GM19240 (cell line): ENCODE measurements around the gene TINCR.
"Not testable (repeated sequence)": the region's sequence is repeated elsewhere in the genome, so short reads cannot be mapped to it uniquely, and the experiment has no call there.

Experiments used
- DNase-seq: peaks from one replicate; pipeline ENCODE4 v3.0.0; 2011; ENCODE audit warnings: low spot score; ENCODE audit not compliant: insufficient read length

TINCR gene

DNA sequence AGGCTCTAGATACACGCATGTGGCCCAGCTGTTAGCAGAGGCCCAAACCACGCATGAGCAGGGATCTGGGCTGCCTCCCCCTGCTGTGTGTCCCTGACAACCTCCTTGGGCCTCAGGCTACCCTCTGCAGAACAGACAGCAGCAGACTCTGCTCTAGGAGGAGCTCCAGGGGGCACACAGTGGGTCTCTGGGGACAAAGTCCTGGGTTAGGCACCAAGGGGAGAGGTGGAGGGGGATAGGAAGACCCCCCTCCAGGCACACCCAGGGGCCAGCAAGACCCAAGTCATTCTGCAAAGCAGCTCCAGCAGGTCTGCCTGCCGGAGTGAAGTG is 8.0 kb downstream of the TINCR start:
- no peak for DNase-seq

DNA sequence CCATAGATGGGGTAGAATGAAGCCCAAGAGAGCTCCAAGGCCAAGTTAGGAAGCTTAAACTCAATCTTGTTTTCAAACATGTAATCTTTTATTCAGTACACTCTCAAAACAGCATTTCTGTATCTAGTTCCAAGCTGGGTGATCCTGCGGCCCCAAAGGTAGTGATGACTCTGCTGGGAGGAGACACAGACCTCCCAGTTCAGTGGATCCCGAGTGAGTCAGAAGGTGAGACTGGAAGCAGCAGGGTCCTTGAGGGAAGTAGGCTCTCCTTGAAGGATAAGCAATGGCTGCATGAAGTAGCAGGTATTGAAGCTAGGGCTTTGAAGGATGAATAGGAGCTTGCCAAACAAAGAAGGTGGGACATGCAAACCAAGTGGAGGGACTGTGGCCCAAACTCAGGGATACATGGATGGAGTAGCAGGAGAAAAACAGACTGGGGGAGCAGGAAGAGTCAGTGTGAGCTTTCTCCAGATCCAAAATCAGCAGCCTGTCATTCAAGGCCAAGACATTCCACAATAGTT is 9.6 kb downstream of the TINCR start:
- no peak for DNase-seq

DNA sequence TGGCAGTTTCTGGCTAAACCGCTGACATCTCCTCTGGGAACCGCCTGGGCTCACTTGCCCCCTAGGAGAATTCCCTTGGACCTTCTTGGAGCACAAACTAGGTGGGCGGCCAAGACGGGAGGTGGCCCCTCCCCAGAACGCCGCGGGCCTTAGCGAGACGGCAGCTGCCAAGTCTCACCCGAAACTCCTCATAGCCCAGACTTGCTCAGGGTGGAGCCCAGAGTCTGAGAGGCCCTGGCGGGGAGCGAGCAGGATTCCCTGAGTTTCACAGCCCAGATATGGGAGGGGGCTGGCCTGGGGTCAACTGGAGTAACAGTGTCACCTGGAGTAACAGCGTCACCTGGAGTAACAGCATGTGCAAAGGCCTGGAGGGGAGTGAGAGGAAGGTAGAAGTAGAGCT is 10.1 kb downstream of the TINCR start:
- DNase-seq = no peak

DNA sequence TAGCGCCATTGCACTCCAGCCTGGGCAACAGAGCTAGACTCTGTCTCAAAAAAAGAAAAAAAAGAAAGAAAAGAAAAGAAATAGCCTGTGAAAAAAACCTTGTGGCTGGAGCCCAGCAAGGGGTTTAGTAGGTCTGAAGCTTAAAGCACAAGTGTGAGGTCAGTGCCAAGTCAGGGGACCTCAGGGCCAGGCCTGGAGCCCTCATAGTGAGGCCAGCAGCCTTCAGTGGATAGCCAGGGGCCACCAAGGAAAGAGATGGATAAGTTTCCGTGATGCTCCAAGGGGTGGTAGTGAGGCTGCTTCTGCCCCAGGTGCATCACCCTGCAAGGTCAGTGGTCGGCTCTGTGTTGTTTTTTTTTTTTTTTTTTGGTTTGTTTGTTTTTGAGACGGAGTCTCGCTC is 12.9 kb downstream of the TINCR start:
- no peak for DNase-seq

DNA sequence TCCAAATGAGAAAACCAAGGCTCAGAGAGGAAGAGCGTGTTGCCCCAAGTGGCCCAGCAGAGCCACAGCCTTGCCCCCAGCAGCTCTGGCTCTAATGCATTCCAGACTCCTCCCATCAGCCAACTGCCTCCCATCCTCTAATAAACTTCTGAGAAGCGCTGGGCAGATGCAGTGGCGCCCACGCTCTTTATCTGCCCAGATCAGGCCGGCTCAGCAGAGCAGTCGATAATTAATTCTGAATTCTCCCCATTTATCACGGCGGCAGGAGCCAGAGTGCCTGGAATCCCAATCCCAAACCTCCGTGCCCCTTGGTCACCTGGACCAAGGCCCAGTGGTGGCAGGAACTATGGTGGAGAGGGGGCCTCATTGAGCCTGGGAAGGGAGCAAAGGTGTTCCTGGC is 13.9 kb downstream of the TINCR start:
- DNase-seq = no peak

DNA sequence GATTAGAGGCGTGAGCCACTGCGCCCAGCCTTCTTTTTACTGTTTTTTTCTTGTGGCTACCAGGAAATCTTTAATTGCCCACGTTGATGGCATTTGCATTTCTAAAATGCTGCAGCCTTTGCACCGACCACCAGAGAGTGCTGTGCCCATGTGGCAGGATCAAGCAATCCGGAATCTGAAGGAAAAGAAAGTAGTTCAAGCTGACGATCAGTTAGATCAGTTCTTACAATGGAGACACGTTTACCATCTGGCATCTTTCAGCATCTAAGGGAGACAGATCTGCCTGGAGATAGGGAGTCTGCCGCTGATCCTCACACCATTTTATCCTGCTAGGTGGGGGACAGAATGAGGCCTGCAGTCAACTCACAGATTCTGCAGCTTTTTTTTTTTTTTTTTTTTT is 19.9 kb downstream of the TINCR start:
- no peak for DNase-seq

DNA sequence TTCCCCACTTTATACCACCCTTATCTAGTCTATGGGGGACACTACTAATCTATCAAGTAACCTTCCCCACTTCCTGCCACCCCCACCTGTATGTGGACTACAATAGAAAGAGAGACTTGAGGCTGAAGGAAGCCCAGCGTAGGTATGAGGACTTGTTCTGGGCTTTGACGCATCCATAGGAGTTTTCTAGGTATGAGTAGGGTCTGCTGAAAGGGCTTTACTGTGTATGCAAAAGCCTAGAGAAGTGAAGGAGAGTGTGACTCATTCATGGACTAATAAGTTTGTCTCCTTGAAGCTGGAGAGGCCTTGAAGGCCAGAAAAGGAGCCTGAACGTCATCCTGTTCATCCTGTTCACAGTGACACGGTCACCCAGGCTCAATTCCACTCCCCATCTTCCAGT is 21.8 kb downstream of the TINCR start:
- DNase-seq = no peak

DNA sequence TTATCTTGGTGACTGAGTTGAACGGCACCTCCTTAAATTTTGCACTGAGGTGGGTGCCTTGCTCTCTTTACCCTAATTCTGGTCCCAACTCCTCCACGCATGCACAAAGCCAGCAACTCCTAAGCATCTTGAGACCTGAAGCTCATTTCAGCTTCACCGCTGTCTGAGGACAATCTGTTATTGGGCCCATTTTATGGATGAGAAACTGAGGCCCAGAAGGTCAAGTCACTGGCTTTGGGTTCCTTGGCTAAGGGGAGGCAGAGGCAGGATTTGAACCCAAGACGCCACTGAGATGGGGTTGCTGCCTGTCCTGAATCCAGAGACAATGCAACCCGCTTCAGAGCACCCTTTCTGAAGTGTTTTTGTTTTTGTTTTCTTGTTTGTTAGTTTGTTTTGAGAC is 22.7 kb downstream of the TINCR start:
- no peak for DNase-seq

DNA sequence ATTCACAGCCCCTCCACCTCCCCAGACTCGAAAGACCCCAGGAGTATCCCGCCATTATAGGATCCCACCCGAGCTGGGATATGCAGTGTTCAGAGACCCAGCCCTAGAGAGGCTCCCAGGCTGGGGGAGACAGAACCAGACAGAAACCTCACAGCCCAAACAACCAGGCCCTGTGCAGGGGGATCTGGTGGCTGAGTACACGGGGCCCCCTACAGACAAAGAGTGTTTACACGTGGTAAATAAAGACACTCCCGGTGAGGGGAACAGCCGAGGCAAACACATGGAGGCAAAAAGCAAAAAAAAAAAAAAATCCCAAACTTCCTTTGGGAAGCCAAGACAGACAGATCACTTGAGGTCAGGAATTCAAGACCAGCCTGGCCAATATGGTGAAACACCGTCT is 25.1 kb downstream of the TINCR start:
- no peak for DNase-seq

DNA sequence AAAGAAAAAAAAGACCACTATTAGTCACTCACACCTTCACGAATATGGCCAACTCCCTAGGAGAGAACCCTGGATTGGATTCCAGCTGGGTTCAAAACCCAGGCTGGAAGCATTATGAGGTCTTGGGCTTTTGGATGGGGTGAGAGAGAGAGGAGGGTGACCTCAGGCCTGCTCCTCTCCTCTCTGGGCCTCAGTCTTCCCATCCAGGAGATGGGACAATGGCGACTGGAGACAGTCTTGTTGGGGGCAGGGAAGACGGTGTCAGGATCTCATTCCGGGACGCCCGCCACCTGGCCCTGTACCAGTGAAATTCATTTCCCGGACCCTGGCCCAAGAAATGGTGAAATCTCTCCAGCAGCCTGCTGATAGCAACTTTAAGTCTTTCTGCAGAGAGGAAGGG is 26.3 kb downstream of the TINCR start:
- DNase-seq = no peak

DNA sequence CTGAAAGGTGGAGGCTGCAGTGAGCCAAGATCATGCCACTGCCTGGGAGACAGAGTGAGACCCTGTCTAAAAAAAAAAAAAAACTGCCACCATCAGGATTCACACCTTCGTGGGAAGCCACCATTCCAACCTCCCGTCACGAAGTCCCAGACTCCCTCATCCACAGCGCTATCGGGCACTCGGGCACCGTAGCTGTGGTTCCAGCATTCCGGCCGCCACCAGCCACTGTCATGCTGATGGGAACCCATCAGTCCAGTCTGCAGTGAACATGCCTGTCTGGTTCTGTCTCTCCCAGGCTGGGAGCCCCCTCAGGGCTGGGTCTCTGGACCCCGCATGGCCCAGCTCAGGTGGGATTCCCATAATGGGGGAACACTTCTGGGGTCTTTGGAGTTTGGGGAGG is 27.5 kb downstream of the TINCR start:
- DNase-seq = no peak

DNA sequence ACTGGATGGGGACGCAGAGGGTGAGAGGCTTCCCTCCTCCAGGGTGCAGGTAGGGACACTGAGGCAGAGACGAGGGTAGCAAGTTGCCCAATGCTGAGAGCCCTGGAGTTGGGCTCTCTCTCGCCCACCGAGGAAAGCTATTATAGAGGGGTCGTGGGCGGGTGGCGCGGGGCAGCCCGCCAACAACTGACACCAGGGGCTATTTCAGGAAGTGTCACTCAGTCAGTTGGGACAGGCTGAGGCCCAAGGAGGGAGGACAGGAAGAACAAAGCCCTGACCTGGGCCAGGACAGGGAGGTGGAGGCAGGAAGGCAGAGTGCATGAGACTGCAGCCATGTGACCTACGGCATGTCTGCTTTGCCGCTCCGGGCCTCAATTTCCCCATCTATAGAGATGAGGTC is 29.9 kb downstream of the TINCR start:
- no peak for DNase-seq

DNA sequence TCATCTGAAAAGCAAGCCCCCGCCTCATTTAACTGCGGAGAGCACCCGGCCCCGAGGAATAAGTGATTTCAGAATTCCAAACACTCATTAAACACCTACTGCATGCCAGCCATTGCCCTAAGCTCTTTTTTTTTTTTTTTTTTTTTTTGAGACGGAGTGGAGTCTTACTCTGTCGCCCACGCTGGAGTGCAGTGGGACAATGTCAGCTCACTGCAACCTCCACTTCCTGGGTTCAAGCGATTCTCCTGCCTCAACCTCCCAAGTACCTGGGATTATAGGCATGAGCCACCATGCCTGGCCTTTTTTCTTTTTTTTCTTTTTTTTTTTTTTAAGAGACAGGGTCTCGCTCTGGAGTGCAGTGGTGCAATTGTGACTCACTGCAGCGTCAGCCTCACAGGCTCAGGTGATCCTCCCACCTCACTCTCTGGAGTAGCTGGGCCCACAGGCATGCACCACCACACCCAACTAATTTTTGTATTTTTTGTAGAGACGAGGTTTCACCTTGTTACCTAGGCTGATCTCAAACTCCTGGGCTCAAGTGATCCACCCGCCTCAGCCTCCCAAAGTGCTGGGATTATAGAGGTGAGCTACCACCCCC is 30.7 kb downstream of the TINCR start:
- not testable (repeated sequence) for DNase-seq

DNA sequence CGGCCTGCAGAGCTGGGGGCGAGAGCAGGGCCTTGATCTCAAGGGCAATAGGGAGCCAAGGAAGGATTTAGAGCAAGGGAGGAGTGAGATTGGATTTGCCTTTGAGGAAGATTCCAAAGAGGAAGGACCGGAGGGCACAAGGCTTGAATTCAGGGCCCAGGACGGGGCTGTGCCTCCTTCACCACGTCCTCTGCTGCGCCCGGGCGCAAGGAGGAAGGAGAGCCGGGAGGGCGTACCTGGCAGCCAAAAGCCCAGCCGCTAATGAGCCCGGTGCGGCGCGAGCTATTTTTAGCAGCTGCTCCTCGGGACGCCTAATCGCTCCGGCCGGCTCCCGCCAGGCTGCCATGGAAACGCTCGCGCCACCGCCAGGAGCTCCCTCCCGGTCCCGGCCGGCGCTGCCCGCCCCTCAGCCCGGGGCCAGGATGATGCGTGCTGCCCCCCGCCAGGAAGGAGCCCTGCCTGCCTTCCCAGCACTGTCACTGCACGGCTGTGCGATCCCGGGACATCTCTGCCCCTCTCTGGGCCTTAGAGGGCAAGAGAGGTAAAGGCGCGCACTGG is 31.3 kb downstream of the TINCR start:
- no peak for DNase-seq

DNA sequence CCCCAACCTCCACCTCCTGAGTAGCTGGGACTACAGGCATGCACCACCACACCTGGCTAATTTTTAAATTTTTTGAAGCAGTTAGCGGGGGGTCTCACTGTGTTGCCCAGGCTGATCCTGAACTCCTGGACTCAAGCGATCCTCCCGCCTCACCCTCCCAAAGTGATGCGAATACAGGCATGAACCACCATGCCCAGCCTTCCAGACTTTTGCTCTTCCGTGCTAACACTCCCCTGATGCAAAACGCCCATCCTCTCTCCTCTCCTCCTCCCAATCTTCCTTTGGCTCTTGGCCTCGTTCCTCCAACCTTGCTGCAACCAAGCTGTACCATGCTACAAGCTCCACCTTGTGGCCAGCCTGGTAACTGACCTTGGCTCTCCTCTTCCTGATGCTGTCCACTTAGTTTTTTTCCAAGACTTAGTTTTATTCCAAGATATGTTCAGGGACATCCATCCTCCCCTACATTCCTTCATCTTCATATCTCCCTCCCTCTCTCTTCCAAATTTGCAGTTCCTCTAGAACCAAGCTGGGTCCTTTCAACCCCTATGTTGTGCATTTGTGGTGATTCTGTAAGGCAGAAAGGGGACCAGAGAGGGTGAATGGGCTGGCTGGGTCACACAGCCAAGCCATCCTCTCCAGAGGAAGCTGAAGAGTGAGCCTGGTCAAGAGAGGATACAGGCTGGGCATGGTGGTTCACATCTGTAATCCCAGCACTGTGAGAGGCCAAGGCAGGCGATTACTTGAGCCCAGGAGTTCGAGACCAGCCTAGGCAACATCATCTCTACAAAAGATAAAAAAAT is 32.8 kb downstream of the TINCR start:
- no peak for DNase-seq

DNA sequence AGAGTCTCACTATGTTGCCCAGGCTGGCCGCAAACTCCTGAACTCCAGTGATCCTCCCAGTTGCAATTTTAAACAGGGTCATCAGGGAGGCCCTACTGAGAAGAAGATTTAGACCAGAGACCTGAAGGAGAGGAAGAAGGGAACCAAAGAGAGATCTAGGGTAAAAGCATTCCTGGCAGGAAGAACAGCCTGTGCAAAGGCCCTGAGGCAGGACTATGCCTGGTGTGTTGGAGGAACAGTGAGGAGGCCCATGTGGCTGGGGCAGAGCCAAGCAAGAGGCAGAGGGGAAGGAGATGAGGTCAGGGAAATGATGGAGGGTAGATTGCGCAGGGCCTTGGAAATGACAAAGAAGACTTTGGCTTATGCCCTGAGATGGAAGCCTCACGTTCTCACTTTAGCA is 34.5 kb downstream of the TINCR start:
- DNase-seq = no peak

DNA sequence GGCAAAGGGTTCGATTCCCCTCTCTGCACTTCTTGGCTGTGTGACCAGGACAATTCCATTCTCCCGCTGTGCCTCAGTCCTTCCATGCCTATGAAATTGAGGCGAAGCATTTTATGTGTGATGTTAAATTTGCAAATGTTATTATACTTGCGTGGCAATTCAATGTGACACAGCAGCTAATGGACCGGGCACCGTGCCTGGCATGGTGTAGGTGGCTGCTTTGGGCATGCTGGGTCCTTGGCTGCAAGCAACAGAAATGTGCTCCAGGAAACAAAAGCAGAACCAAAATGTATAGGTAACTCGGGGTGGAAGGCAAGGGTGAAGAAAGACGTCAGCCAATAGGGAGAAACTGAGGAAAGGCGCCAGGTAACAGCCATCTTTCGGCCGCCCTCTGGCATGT is 37.1 kb downstream of the TINCR start:
- DNase-seq = no peak

DNA sequence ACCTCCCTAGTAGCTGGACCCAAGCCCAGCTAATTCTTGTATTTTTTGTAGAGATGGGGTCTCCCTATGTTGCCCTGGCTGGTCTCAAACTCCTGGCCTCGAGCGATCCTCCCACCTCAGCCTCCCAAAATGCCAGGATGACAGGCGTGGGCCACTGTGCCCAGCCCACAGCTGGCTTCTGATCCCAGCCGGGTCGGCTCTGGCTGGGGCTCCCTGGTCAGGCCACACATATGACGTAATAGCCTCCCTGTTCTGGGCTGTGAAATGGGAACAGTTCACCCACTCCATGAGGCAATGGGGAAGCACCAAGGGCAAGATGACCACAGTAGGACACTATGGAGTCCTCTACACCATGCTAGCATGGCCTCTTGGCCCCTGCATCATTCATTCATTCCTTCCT is 41.1 kb downstream of the TINCR start:
- no peak for DNase-seq

DNA sequence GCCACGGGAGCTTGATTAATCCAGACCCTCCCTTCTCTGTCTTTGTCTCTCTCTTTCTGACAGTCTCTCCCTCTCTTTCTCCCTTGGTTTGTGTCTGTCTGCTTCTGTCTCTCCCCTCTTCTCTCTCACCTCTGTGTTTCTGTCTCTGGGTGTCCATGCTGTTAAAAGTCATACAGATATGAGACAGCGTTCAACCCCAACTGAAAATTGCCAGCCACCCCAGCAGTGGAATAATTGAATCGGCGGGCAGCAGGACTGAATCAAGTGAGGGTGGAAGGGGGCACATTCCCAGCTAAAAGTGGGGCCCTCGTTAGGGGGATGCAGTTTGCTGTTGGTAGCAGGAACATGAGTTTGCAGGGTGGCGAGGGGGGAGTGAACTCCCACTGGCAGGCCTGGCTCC is 43.7 kb downstream of the TINCR start:
- no peak for DNase-seq

DNA sequence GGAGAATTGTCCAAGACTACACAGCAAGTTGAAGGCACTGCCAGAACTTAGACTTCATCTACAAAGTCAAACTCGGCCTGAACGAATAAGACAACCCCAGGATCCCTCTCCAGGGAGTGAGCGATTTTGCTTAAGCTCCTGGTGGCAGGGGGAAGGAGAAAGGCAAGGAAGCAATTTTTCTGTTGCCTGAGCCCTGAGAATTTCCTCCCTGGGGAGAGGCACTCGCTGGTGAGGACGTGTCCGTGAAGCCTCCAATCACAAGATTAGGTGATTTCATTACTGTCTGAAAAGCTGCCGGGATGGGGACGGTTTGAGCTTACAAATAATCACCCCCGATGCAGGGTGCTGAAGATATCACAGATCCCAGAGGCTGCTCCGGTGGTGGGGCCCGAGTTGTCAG is 45.6 kb downstream of the TINCR start:
- DNase-seq = no peak

DNA sequence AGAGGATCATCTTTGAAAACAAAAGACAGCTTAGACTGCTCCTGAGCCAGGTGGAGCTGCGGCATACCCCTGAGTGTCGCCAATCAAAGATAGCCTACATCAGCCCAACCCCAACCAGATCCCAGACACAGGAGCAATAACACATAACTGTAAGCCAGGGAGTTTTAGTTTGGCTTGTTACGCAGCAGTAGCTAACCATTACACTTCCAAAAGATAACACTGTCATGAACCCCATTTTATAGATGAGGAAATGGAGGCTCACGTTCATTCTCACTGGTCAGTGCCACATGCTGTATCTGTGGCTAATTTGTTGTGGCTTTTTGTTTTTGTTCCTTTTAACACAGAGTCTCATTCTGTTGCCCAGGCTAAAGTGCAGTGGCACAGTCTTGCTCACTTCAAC is 47.3 kb downstream of the TINCR start:
- DNase-seq = no peak

DNA sequence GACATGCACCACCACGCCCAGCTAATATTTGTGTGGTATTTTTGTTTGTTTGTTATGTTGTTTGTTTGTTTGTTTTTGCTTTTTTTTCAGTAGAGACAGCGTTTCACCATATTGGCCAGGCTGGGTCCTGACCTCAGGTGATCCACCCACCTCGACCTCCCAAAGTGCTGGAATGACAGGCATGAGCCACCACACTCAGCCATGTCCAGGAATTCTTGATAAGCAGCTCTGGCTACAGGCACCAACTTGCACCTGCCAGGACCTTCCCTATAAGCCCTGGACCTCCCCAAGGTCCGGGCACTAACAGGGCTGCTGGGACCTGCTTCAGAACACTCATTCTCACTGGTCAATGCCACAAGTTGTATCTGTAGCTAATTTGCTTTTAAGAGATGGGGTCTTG is 48.7 kb downstream of the TINCR start:
- no peak for DNase-seq

DNA sequence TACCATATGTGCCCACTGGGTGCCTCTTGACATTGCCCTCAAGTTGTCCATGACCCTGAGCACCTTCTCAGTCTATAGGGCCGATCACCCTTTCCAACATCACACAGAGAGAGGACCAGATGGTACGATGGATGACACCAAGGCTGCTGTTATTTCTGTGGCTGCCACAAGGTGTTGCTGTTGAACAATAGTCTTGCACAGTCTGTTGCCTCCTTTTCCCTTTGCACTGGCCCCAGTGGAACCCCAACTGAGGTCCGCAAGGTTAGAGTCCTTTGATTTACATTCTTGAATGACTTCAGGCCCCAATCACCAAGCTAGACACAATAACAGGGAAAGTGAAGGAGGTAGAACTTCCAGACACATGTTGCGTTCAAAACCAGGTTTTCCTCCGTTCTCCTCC is 52.0 kb downstream of the TINCR start:
- no peak for DNase-seq
